HG02840 (cell line): ENCODE results near the gene CCHCR1.
"Not testable (repeated sequence)": the region's sequence is repeated elsewhere in the genome, so short reads cannot be mapped to it uniquely, and the experiment has no call there.

Experiments
- ATAC-seq: cut with Tn5 transposase; IDR thresholded peaks from one replicate; pipeline ENCODE4 v1.9.1; 2021; ENCODE audit warnings: mild to moderate bottlenecking, moderate library complexity, moderate number of reproducible peaks; ENCODE audit not compliant: unreplicated experiment, low FRiP score

The CCHCR1 gene

GRCh38 chr6:31157513-31158139, at the start of gene CCHCR1:
TSS of gene CCHCR1 (minus strand) at chr6:31157802. CDS start at chr6:31157600, 202 bp downstream.
- no peak for ATAC-seq

- no peak for ATAC-seq
Measured at GRCh38 chr6:31205638-31206037, 48.0 kb upstream of the CCHCR1 start.

- ATAC-seq: no peak
Measured at GRCh38 chr6:31204751-31205145, 47.1 kb upstream of the CCHCR1 start.

- peak; percentile 60 for ATAC-seq
Measured at GRCh38 chr6:31203345-31203979, 45.9 kb upstream of the CCHCR1 start.

- ATAC-seq: no peak
Measured at GRCh38 chr6:31202259-31203166, 44.9 kb upstream of the CCHCR1 start.

- ATAC-seq: not testable (repeated sequence)
Measured at GRCh38 chr6:31199105-31199452, 41.5 kb upstream of the CCHCR1 start.

- ATAC-seq: peak; percentile 66
Measured at GRCh38 chr6:31197559-31198305, 40.1 kb upstream of the CCHCR1 start.

- ATAC-seq: not testable (repeated sequence)
Measured at GRCh38 chr6:31196251-31197022, 38.8 kb upstream of the CCHCR1 start.

GRCh38 chr6:31195308-31195979, 37.8 kb upstream of the CCHCR1 start:
- not testable (repeated sequence) for ATAC-seq

GRCh38 chr6:31194061-31194834, 36.6 kb upstream of the CCHCR1 start:
- ATAC-seq: no peak

GRCh38 chr6:31193206-31193605, 35.6 kb upstream of the CCHCR1 start:
- ATAC-seq: no peak

GRCh38 chr6:31192431-31193105, 35.0 kb upstream of the CCHCR1 start:
- not testable (repeated sequence) for ATAC-seq

GRCh38 chr6:31190488-31190887, 32.9 kb upstream of the CCHCR1 start:
- ATAC-seq: no peak

GRCh38 chr6:31189223-31189622, 31.6 kb upstream of the CCHCR1 start:
- not testable (repeated sequence) for ATAC-seq

GRCh38 chr6:31187780-31188194, 30.2 kb upstream of the CCHCR1 start:
- no peak for ATAC-seq

- no peak for ATAC-seq
Measured at GRCh38 chr6:31186052-31186734, 28.6 kb upstream of the CCHCR1 start.

GRCh38 chr6:31185695-31186051, 28.1 kb upstream of the CCHCR1 start:
- ATAC-seq: not testable (repeated sequence)
